ENCODE data around the gene HKDC1. TPM values are rescaled to one million over a fixed set of nuclear protein-coding genes. Genes with fewer than 3 reads are reported as not detected.

HKDC1 gene
- polyA plus RNA-seq, 1 of the 3 experiments (the other 2 are of a cell fraction) = 0.10 TPM

- no peak overlapping the region for H3K4me2 ChIP-seq
- DNase-seq = no peak
- no peaks in the 10 kb centered on the region for H3K4me1 ChIP-seq (ENCODE audit: control insufficient read depth in 1 of 2, insufficient read depth in 2 of 2, low read depth in 1 of 2, low read length in 1 of 2)
- no peaks in the 10 kb centered on the region for H3K9me2 ChIP-seq
- no peak overlapping the region for H2AFZ ChIP-seq (ENCODE audit: low read depth)
- H3F3A ChIP-seq (replicated peaks; ENCODE audit: insufficient read depth) = no peaks in the 10 kb centered on the region
- H3K9me3 ChIP-seq = no peaks in the 10 kb centered on the region
- H3K4me3 ChIP-seq (ENCODE audit: low read depth in 2 of 2, low read length in 1 of 2) = no peak overlapping the region
- TF ChIP-seq FOXJ3 (CRISPR knock-in tag; IDR thresholded peaks at IDR 0.05) (no peak), FOSL2 (IDR thresholded peaks at IDR 0.05; ENCODE audit: borderline replicate concordance, low read depth) (no peak), POLR2AphosphoS5 (IDR thresholded peaks at IDR 0.05; ENCODE audit: low read depth, low read length) (no peak), EZH2phosphoT487 (IDR thresholded peaks at IDR 0.05; ENCODE audit: borderline replicate concordance, low read depth) (no peak), USF1 (IDR thresholded peaks at IDR 0.05; ENCODE audit: borderline replicate concordance, low read depth) (no peak), REST (IDR thresholded peaks at IDR 0.05; ENCODE audit: low read depth, low read length) (no peak), NRF1 (IDR thresholded peaks at IDR 0.05; ENCODE audit: low read depth, low read length) (no peak), MXI1 (IDR thresholded peaks at IDR 0.05; ENCODE audit: low read depth, low read length) (no peak), SIN3A (IDR thresholded peaks at IDR 0.05; ENCODE audit: borderline replicate concordance, low read depth, low read length) (no peak), IRF3 (IDR thresholded peaks at IDR 0.05; ENCODE audit: low read depth, low read length) (no peak), ZBTB33 (IDR thresholded peaks at IDR 0.05; ENCODE audit: borderline replicate concordance, low read depth) (no peak), RFX5 (IDR thresholded peaks at IDR 0.05; ENCODE audit: low read length) (no peak), SMC3 (IDR thresholded peaks at IDR 0.05; ENCODE audit: low read depth, low read length) (no peak), GABPA (IDR thresholded peaks at IDR 0.05; ENCODE audit: low read depth) (no peak), PBX3 (IDR thresholded peaks at IDR 0.05) (no peak), NFIC (IDR thresholded peaks at IDR 0.05; ENCODE audit: borderline replicate concordance) (no peak), EP300 (IDR thresholded peaks at IDR 0.05; ENCODE audit: borderline replicate concordance in 1 of 2, low read depth in 1 of 2, low read length in 1 of 2) (no peak), MAX (IDR thresholded peaks at IDR 0.05; ENCODE audit: low read depth) (no peak), RAD21 (IDR thresholded peaks at IDR 0.05; ENCODE audit: low read length) (no peak)
- no peaks in the 10 kb centered on the region for H4K20me1 ChIP-seq (ENCODE audit: insufficient read depth)
- 81% methylated on average over 5 of the region's 5 CpGs for WGBS (ENCODE audit: low lambda C conversion rate)
- H3K79me2 ChIP-seq (ENCODE audit: insufficient read depth) = no peaks in the 10 kb centered on the region
- no peak overlapping the region for H3K27ac ChIP-seq (ENCODE audit: low read depth in 2 of 2, low read length in 1 of 2)
- CTCF ChIA-PET = interaction anchor here (0.9 to 2.0 kb wide), 8 partner anchors 9 to 171 kb away, joined by 3 to 12 read pairs (median 3); no protein-coding TSS in a partner anchor
- H3K27me3 ChIP-seq (ENCODE audit: insufficient read depth) = no peaks in the 10 kb centered on the region
- POLR2A ChIA-PET = no interaction called here
- no peaks in the 10 kb centered on the region for H3K36me3 ChIP-seq (replicated peaks in 1 of 2; ENCODE audit: control insufficient read depth in 1 of 2, insufficient read depth in 2 of 2, low read length in 1 of 2)
- no peak overlapping the region for H3K9ac ChIP-seq
Observed at GRCh38 chr10:69242852-69243212, 22.7 kb downstream of the HKDC1 start.

Measured in SK-N-SH (cell line).